H1 (cell line): ENCODE data around the gene CEP152. TPM values are rescaled to one million over a fixed set of nuclear protein-coding genes. Genes with fewer than 3 reads are reported as not detected.

Experiments
- CEBPB ChIP-seq: IDR thresholded peaks from 2 replicates; pipeline ENCODE4 v1.6.1; 2012; ENCODE audit warnings: low read depth, low read length
- E2F6 ChIP-seq: IDR thresholded peaks from 2 replicates; pipeline ENCODE4 v1.6.1; 2012; ENCODE audit warnings: inconsistent platforms
- GABPA ChIP-seq: IDR thresholded peaks from 2 replicates; pipeline ENCODE4 v1.6.1; 2011; ENCODE audit warnings: mild to moderate bottlenecking, low read length, moderate library complexity, borderline replicate concordance; ENCODE audit not compliant: insufficient read depth
- HDAC6 ChIP-seq: IDR thresholded peaks from one replicate; pipeline ENCODE4 v1.7.1; 2012; ENCODE audit warnings: low read depth, mild to moderate bottlenecking, inconsistent platforms, low read length, moderate library complexity
- POLR2A ChIP-seq, 2 experiments: IDR thresholded peaks; 1 replicate in 1 of 2; 2 replicates in 1 of 2; pipeline ENCODE4 v1.6.1; 2011; ENCODE audit warnings: low read depth in 2 of 2, low read length in 2 of 2, mild to moderate bottlenecking in 2 of 2; ENCODE audit errors: control extremely low read depth in 1 of 2
- POU5F1 ChIP-seq: IDR thresholded peaks from 2 replicates; pipeline ENCODE4 v1.6.1; 2011; ENCODE audit warnings: low read depth, mild to moderate bottlenecking, low read length, moderate library complexity
- SIN3A ChIP-seq, 2 experiments: IDR thresholded peaks in 1 of 2; conservative IDR thresholded peaks in 1 of 2; 2 replicates each; pipeline ENCODE4 v1.6.1; 2011 to 2012; ENCODE audit warnings: low read length in 2 of 2, improper control_type of control experiment in 1 of 2, low read depth in 1 of 2, mild to moderate bottlenecking in 1 of 2
- SIRT6 ChIP-seq: IDR thresholded peaks from one replicate; pipeline ENCODE4 v1.7.1; 2012; ENCODE audit warnings: low read length, inconsistent platforms
- TAF7 ChIP-seq: optimal IDR thresholded peaks from 2 replicates; pipeline ENCODE3; 2011; ENCODE audit warnings: low read depth, mild to moderate bottlenecking, inconsistent platforms, low read length, moderate library complexity, borderline replicate concordance
- polyA plus RNA-seq, 7 experiments: library from polyadenylated mRNA; depleted of rRNA in 3 of 7; stranded (reverse) in 5 of 7; unstranded in 2 of 7; fragments of >200 nt in 5 of 7; fragments of 200-250 nt in 2 of 7; gene quantifications; 1 replicate in 5 of 7; 2 replicates in 1 of 7; 4 replicates in 1 of 7; pipeline versions ENCODE4 v1.2.1 to v1.2.3, GENCODE V29; 2011 to 2013; ENCODE audit warnings: missing spikeins in 2 of 7, mixed read lengths in 2 of 7
- total RNA-seq: library from RNA; stranded (reverse); fragmentation: NEBNext Ultra II Directional; extraction: Animal tissue kit (Norgen Biotek cat#: 25700); gene quantifications from 2 replicates; pipeline ENCODE4 v1.2.1, GENCODE V29; 2021

The CEP152 gene
- total and polyA plus RNA-seq, 2 of the 8 experiments (the other 6 are each of a cell fraction or from before 2014, with no cell fraction given), result 1.4 to 16.2 TPM

GRCh38 chr15:48719668-48720067 lies 91.2 kb downstream of the CEP152 start (continued):
- no peak for TF ChIP-seq SIN3A (conservative IDR thresholded peaks at IDR 0.05 in 1 of 2, IDR thresholded peaks at IDR 0.05 in 1 of 2; ENCODE audit: low read depth in 1 of 2, low read length in 2 of 2)
- no peak for TF ChIP-seq POLR2A (IDR thresholded peaks at IDR 0.05; ENCODE audit: control extremely low read depth in 1 of 2, low read depth in 2 of 2, low read length in 2 of 2)
- no peak for TF ChIP-seq HDAC6
- TF ChIP-seq GABPA, result no peak
- no peak for TF ChIP-seq TAF7
- no peak for TF ChIP-seq CEBPB
- TF ChIP-seq POU5F1, result no peak
- no peak for TF ChIP-seq SIRT6
- no peak for TF ChIP-seq E2F6
